ENCODE data around the gene LSM3. TPM values are rescaled to one million over a fixed set of nuclear protein-coding genes. Genes with fewer than 3 reads are reported as not detected.
A peak's percentile ranks its signal among the peaks of the same experiment; 100 is the strongest.

The LSM3 gene
- total RNA-seq, 1 experiment from 2014 or later: 10.2 TPM

DNA sequence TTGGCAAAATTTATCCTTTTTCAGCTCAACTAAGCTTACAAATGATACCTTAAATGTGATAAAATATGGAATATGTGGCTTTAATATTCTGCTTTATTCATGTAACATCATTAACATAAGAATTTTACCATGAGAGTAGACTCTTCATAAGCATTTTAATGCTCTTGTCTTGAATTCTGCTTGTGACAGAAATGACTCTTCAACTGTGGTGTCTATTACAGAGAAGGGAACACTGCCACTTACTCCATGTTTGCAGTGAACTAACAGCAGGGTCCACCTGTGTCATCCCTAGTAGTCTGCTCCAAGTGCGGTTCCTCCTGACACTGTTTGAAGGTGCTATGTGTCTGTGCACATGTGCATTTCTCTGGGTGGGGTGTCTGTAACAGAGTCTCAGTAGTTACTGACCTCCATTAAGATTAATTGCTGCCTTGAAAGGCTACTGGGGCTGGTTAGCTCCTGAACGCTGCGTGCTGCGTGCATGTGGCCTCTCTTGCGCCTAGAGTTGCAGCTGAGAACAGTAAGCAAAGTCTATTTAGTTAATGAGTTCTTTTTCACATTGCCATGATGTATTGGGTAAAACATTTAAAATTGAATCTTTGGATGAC, 8.3 kb downstream of the LSM3 start:
- Mint-ChIP-seq H3K27me3 (ENCODE audit: insufficient read depth, unreplicated experiment) (no peaks in the 10 kb centered on the region), H3K36me3 (ENCODE audit: insufficient read depth, unreplicated experiment) (peaks cover 80% of the 10 kb centered on the region), H3K9me3 (ENCODE audit: unreplicated experiment) (no peaks in the 10 kb centered on the region), H3K27ac (ENCODE audit: low read depth, unreplicated experiment) (no peak overlapping the region), H3K4me3 (ENCODE audit: unreplicated experiment) (no peak overlapping the region), H3K4me1 (ENCODE audit: insufficient read depth, unreplicated experiment) (peaks cover 6% of the 10 kb centered on the region)
- TF ChIP-seq, protein P1, sequence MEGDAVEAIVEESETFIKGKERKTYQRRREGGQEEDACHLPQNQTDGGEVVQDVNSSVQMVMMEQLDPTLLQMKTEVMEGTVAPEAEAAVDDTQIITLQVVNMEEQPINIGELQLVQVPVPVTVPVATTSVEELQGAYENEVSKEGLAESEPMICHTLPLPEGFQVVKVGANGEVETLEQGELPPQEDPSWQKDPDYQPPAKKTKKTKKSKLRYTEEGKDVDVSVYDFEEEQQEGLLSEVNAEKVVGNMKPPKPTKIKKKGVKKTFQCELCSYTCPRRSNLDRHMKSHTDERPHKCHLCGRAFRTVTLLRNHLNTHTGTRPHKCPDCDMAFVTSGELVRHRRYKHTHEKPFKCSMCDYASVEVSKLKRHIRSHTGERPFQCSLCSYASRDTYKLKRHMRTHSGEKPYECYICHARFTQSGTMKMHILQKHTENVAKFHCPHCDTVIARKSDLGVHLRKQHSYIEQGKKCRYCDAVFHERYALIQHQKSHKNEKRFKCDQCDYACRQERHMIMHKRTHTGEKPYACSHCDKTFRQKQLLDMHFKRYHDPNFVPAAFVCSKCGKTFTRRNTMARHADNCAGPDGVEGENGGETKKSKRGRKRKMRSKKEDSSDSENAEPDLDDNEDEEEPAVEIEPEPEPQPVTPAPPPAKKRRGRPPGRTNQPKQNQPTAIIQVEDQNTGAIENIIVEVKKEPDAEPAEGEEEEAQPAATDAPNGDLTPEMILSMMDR (IDR thresholded peaks at IDR 0.05; ENCODE audit: unreplicated experiment): no peak
- intact Hi-C loops (cut with micrococcal nuclease): no loop called here
- CTCF ChIA-PET: interaction anchor here (0.6 to 1.8 kb wide), 3 partner anchors 16 to 252 kb away, joined by 3 to 6 read pairs (median 3); no protein-coding TSS in a partner anchor
- BruUV-seq (replicated peaks): no TSS peak
- DNase-seq (ENCODE audit: unreplicated experiment): no peak
- POLR2A ChIA-PET: interaction anchor here (0.7 kb wide), 1 partner anchor 265 kb away, joined by 3 read pairs; no protein-coding TSS in a partner anchor

GRCh38 chr3:14188041-14188754, 9.6 kb downstream of the LSM3 start:
- Mint-ChIP-seq H3K4me3 (ENCODE audit: unreplicated experiment) (no peak overlapping the region), H3K4me1 (ENCODE audit: insufficient read depth, unreplicated experiment) (peaks cover 6% of the 10 kb centered on the region), H3K27me3 (ENCODE audit: insufficient read depth, unreplicated experiment) (no peaks in the 10 kb centered on the region), H3K36me3 (ENCODE audit: insufficient read depth, unreplicated experiment) (peaks cover 68% of the 10 kb centered on the region), H3K27ac (ENCODE audit: low read depth, unreplicated experiment) (no peak overlapping the region), H3K9me3 (ENCODE audit: unreplicated experiment) (no peaks in the 10 kb centered on the region)
- DNase-seq (ENCODE audit: unreplicated experiment): no peak
- CTCF ChIA-PET: no interaction called here
- TF ChIP-seq, protein P1 (IDR thresholded peaks at IDR 0.05; ENCODE audit: unreplicated experiment): no peak
- POLR2A ChIA-PET: interaction anchor here (0.6 to 2.8 kb wide), 2 partner anchors 9 to 47 kb away, joined by 3 to 18 read pairs; partner anchors contain the start of genes LSM3 and XPC
- intact Hi-C loops (cut with micrococcal nuclease): no loop called here
- BruUV-seq (replicated peaks): no TSS peak

DNA sequence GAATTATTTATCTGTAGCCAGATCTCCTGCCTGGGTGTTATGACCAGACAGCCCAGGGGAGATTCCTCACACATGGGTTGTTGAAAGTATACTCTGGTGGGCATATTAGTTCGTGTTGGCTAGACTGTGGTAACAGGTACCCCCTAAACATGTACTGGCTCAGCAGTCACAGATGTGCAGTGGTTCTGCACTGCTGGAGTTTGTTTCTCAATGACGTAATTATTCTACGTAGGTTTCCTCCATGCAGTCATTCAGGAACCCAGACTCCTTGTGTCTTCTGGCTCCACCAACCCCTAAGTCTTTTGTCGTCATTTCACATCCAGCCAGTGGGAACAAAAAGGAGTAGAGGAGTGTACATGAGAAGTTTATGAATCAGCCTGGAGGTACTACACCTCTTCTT, 16.2 kb downstream of the LSM3 start:
- no TSS peak for BruUV-seq (replicated peaks)
- intact Hi-C loops (cut with micrococcal nuclease): no loop called here
- Mint-ChIP-seq H3K9me3 (ENCODE audit: unreplicated experiment) (no peaks in the 10 kb centered on the region), H3K27me3 (ENCODE audit: insufficient read depth, unreplicated experiment) (no peaks in the 10 kb centered on the region), H3K4me3 (ENCODE audit: unreplicated experiment) (no peak overlapping the region), H3K4me1 (ENCODE audit: insufficient read depth, unreplicated experiment) (peaks cover 14% of the 10 kb centered on the region), H3K27ac (ENCODE audit: low read depth, unreplicated experiment) (no peak overlapping the region), H3K36me3 (ENCODE audit: insufficient read depth, unreplicated experiment) (peaks cover 58% of the 10 kb centered on the region)
- ChIA-PET CTCF (interaction anchor here (0.6 to 1.4 kb wide), 3 partner anchors 9 to 635 kb away, joined by 3 to 9 read pairs (median 4); no protein-coding TSS in a partner anchor), POLR2A (interaction anchor here (7.7 kb wide), 1 partner anchor 18 kb away, joined by 120 read pairs; the partner anchor contains the start of genes LSM3 and XPC)
- DNase-seq (ENCODE audit: unreplicated experiment): no peak
- TF ChIP-seq, protein P1 (IDR thresholded peaks at IDR 0.05; ENCODE audit: unreplicated experiment): no peak

- intact Hi-C loops (cut with micrococcal nuclease): loop anchor here (5.0 kb wide), 2 partner anchors 302 to 723 kb away; no protein-coding TSS in a partner anchor
- Mint-ChIP-seq H3K27ac (ENCODE audit: low read depth, unreplicated experiment) (peak overlapping the region; percentile 35), H3K27me3 (ENCODE audit: insufficient read depth, unreplicated experiment) (no peaks in the 10 kb centered on the region), H3K4me3 (ENCODE audit: unreplicated experiment) (no peak overlapping the region), H3K36me3 (ENCODE audit: insufficient read depth, unreplicated experiment) (peaks cover 54% of the 10 kb centered on the region), H3K9me3 (ENCODE audit: unreplicated experiment) (no peaks in the 10 kb centered on the region), H3K4me1 (ENCODE audit: insufficient read depth, unreplicated experiment) (peaks cover 25% of the 10 kb centered on the region)
- ChIA-PET POLR2A (interaction anchor here (0.8 to 7.7 kb wide), 10 partner anchors 18 to 452 kb away, joined by 3 to 120 read pairs (median 6); partner anchors contain the start of genes CCDC174, CHCHD4, LSM3 and TMEM43), CTCF (interaction anchor here (0.6 to 6.7 kb wide), 7 partner anchors 12 to 304 kb away, joined by 3 to 138 read pairs (median 9); partner anchors contain the start of genes LSM3 and XPC)
- DNase-seq (ENCODE audit: unreplicated experiment): peak; percentile 70
- TF ChIP-seq, protein P1 (IDR thresholded peaks at IDR 0.05; ENCODE audit: unreplicated experiment): no peak
- BruUV-seq (replicated peaks): no TSS peak
These were observed 21.0 kb downstream of the LSM3 start for GRCh38 chr3:14199641-14200040.

Data from MCF 10A (cell line).